GF-D8 (cell line): Measurements from ENCODE around the gene UBE2E2.

Source experiments
- DNase-seq: peaks from one replicate; lab custom pipeline; 2025; lab: John Stamatoyannopoulos, UW

Gene UBE2E2

DNA sequence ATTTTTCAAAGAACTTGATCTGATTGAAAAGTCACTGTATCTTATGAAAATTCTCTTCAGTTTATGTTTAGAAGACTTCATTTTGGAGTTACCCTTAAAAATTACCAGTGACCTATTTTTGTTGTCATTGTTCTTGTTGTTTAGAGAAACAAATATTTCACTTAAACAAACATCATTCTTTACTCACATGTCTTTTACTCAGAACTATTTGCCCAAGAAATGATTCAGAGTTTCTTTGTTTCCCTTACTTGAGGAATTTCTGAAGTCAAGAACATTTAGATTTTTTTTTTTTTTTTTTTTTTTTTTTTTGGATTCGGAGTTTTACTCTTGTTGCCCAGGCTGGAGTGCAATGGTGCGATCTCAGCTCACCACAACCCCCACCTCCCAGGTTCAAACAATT, 343.1 kb downstream of the UBE2E2 start:
- DNase-seq = no peak

- no peak for DNase-seq
These were observed 345.0 kb downstream of the UBE2E2 start for GRCh38 chr3:23547905-23548650.

DNA sequence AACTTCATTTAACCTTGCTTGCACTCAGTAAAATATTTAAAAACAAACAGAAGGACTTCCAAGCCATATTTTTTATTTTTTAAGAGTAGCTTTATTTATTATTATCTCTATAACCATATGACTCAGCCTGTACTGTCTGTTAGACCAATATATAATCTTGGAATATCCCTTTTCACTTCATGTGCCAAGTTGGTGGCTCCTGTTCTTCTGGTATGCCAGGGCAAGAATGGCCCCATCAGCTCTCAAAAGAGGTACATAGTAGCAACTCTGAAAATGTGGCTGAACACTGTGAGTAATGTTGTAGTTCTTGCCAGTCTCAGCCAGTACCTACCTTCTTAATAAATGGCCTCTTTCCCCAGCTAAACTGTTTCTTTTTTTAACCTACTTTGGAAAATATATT, 345.6 kb downstream of the UBE2E2 start:
- no peak for DNase-seq

- DNase-seq = no peak
These were observed 346.2 kb downstream of the UBE2E2 start for GRCh38 chr3:23549148-23549910.

DNA sequence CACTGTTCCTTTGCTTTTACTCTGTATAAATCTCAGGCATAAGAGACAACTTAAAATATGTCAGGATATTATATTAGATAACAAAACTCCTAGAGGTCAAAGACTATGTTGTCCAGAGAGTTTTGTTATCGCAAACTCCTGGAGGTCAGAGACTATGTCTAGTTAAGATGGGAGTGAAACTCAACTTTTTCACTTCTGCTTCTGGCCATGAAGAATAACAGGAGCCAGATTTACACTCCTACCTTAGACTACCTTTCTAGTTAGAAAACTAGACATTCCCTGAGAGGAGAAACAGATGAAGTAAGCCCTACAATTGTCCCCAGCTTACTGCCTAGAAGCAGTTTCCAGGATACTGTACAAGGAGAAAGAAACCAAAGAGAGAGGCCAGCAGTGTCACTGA, 347.3 kb downstream of the UBE2E2 start:
- no peak for DNase-seq

DNA sequence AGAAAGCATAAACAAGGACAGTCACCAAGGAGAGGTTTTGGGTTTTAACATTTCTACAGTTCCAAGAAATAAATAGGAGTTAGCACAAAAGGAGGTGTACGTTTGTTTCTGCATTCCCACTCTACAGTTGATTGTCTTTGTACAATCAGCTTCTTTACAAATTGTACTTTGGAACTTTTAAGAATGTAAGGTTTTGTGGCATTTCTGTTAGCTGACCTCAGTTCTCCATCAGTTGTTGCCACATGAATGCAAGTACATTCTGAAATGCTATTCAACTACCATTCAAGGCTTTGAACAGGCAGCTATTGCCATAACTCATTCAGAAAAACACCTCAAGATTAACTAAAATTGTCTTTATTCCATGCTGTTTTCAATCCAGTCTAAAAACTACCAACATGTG, 349.4 kb downstream of the UBE2E2 start:
- DNase-seq = no peak

GRCh38 chr3:23553353-23553752, 350.2 kb downstream of the UBE2E2 start:
- DNase-seq = no peak

DNA sequence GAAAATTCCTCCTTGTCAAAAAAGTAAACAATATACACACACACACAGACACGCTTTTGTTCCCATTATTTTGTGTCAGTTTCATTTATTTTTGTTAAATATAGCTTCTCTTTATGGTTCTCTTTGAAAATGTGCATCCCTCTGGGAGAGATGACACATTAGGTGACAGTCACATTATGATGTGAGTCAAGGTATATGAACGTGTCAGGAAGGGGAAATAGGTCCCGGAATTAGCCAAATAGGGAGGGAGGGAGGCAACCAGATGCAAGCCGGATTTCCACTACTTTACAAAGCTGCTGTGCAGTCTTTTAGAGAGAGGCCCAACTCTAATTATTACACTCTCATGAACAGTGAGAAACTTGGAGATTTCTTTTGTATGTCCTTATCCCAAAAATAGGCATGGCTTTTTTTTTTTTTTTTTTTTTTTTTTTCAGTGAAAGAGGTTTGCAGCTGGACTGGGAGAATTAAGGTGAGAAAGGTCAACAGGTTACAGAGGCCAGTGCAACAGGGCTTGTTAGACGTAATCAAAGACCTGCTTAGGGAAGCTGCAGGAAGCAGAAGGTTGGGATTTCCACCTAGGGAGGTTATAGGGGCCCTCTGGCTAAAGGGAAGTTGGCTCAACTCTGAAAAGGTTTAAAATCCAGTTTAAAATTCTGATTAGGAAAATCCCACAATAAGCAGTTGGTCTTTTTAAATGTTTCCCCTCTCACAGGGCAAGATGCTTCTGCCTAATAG, 362.1 kb downstream of the UBE2E2 start:
- no peak for DNase-seq

DNA sequence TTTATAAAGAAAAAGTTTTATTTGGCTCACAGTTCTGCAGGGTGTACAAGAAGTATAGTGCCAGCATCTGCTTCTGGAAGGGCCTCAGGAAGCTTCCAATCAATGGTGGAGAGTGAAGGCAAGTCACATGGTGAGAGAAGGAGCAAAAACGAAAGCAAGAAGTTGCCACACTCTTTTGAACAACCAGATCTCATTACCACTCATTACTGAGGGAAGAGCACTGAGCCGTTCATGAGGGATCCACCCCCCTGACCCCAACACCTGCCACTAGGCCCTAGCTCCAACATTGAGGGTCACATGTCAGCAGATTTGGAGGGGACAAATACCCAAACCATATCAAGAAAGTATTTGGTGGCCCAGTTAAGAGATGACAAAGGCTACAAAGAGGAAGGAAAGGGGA, 363.4 kb downstream of the UBE2E2 start:
- DNase-seq = no peak

GRCh38 chr3:23567917-23568316, 364.8 kb downstream of the UBE2E2 start:
- no peak for DNase-seq

GRCh38 chr3:23573827-23574226, 370.7 kb downstream of the UBE2E2 start:
- no peak for DNase-seq

GRCh38 chr3:23574822-23575315, 371.7 kb downstream of the UBE2E2 start:
- no peak for DNase-seq

GRCh38 chr3:23575697-23576096, 372.6 kb downstream of the UBE2E2 start:
- DNase-seq = no peak

- DNase-seq = no peak
These were observed 373.3 kb downstream of the UBE2E2 start for GRCh38 chr3:23576379-23576959.

DNA sequence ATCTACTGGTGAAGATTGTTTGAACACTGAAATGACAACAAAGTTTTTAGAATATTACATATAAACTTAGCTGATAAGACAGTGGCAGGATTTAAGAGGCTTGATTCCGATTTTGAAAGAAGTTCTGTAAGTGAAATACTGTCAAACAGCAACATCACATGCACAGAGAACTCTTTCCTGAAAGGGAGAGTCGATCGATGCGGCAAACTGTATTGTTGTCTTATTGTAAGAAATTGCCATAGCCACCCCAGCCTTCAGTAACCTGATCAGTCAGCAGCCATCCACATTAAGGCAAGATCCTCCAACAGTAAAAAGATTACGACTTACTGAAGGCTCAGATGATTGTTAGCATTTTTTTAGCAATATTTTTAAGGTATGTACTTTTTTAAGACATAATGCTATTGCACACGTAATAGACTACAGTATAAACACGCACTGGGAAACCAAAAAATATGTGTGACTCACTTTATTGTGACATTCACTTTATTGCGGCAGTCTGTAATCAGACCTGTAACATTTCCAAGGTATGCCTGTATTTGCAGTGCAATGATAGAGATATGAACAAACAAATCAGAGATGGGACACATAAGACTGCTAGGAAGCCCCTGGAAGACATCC, 377.1 kb downstream of the UBE2E2 start:
- no peak for DNase-seq

- DNase-seq = no peak
These were observed 381.0 kb downstream of the UBE2E2 start for GRCh38 chr3:23583980-23584740.

GRCh38 chr3:23587513-23587912, 384.4 kb downstream of the UBE2E2 start:
- no peak for DNase-seq

DNA sequence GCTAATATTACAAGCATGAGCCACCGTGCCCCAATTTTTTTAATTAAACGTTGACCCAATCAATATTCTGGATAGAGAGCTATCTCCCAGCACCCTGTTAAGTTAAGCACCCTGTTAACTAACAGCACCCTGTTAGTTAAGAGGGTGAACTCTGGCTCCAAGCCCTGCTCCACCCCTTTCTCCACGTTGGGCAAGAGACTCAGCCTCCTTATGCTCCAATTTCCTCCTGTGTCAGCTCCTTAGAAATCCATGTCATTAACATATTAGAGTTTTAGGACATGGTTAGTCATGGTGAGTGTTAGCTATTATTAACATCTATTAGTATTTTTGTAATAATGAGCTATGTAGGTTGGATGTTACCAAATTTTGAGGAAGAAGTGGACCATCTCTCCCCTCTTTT, 385.4 kb downstream of the UBE2E2 start:
- no peak for DNase-seq

- DNase-seq = no peak
These were observed 386.5 kb downstream of the UBE2E2 start for GRCh38 chr3:23589602-23590001.

DNA sequence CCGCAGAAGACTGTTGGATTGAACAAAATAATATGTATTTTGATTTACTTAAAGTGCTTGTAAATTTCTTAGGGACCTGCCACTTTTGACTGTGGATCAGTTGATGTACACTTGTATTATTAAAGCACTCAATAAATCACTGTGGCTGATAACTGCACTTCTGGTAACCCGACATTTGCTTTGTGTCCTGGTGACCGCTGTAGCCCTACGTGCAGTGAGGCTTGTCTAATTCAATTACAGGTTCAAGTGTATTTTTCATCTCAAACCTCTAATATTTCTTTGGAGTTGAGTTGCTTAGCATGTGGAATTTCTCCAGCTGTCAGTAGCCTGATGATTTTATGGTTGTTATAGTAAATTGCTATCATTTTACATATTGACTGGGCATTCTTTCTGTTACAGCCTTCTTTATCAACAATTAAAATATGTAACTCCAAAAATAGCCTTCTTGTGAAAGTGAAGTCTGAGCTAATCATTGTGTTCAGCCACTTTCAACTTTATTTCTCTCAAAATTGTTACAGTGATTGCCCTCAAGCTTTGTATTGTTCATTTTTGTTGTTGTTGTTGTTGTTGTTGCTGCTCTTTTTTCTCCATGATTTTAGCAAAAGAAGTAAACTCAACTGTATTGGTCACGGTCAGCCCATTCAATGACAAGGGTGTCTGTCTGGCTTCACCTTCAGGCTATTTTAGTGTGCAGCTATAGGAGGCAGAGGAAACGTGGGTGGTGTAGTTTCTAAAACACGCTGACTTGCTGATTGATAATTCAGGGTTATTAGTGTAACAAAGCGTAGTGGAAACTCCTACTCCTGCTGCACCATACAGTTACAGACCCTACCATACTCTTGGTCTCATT, 387.5 kb downstream of the UBE2E2 start:
- no peak for DNase-seq
